HEK293T (cell line): ENCODE data around the gene MPO.
A peak's percentile ranks its signal among the peaks of the same experiment; 100 is the strongest.

ENCODE experiments used
- CTCF ChIA-PET: fragments of 350-600 bp; formaldehyde crosslinking; extraction: SDS; loops from one replicate; lab custom pipeline; 2021; ENCODE audit warnings: antibody characterized with exemption, inconsistent platforms; lab: Yijun Ruan, JAX
- POLR2A ChIA-PET: fragments of 350-600 bp; formaldehyde crosslinking; extraction: SDS; loops from one replicate; lab custom pipeline; 2020; ENCODE audit warnings: antibody characterized with exemption, inconsistent platforms; lab: Yijun Ruan, JAX
- DNase-seq: peaks from one replicate; pipeline ENCODE4 v3.0.0; 2012; ENCODE audit warnings: mixed read lengths; ENCODE audit errors: extremely low spot score
- ARNT ChIP-seq: fragments of 450-650 bp; IDR thresholded peaks from 2 replicates; pipeline ENCODE4 v1.6.1; 2017; ENCODE audit warnings: mild to moderate bottlenecking
- BHLHE40 ChIP-seq: fragments of 450-650 bp; IDR thresholded peaks from 2 replicates; pipeline ENCODE4 v1.6.1; 2016; ENCODE audit warnings: mild to moderate bottlenecking, moderate library complexity, borderline replicate concordance
- CTBP1 ChIP-seq: fragments of 450-650 bp; IDR thresholded peaks from 2 replicates; pipeline ENCODE4 v1.6.1; 2016; ENCODE audit warnings: borderline replicate concordance
- ELF4 ChIP-seq: fragments of 450-650 bp; IDR thresholded peaks from 2 replicates; pipeline ENCODE4 v1.6.1; 2017; ENCODE audit warnings: antibody characterized with exemption
- FOXA1 ChIP-seq: fragments of 450-650 bp; IDR thresholded peaks from 2 replicates; pipeline ENCODE4 v1.6.1; 2016; ENCODE audit warnings: mild to moderate bottlenecking
- FOXK2 ChIP-seq: fragments of 450-650 bp; IDR thresholded peaks from 2 replicates; pipeline ENCODE4 v1.6.1; 2016; ENCODE audit warnings: mild to moderate bottlenecking
- FOXM1 ChIP-seq: fragments of 450-650 bp; IDR thresholded peaks from 2 replicates; pipeline ENCODE4 v1.6.1; 2017; ENCODE audit warnings: mild to moderate bottlenecking, borderline replicate concordance
- HDGF ChIP-seq: fragments of 450-650 bp; IDR thresholded peaks from 2 replicates; pipeline ENCODE4 v1.6.1; 2017; ENCODE audit warnings: antibody characterized with exemption, borderline replicate concordance
- L3MBTL2 ChIP-seq: fragments of 450-650 bp; conservative IDR thresholded peaks from 2 replicates; pipeline ENCODE4 v1.6.1; 2016; ENCODE audit warnings: mild to moderate bottlenecking
- LEF1 ChIP-seq: fragments of 450-650 bp; IDR thresholded peaks from 2 replicates; pipeline ENCODE4 v1.6.1; 2017; ENCODE audit warnings: mild to moderate bottlenecking, borderline replicate concordance
- NFRKB ChIP-seq: fragments of 450-650 bp; IDR thresholded peaks from 2 replicates; pipeline ENCODE4 v1.6.1; 2016; ENCODE audit warnings: mild to moderate bottlenecking, moderate library complexity
- SP1 ChIP-seq: fragments of 450-650 bp; IDR thresholded peaks from 2 replicates; pipeline ENCODE4 v1.6.1; 2017
- SUZ12 ChIP-seq: fragments of 450-650 bp; IDR thresholded peaks from 2 replicates; pipeline ENCODE4 v1.6.1; 2016; ENCODE audit warnings: mild to moderate bottlenecking
- TARDBP ChIP-seq: fragments of 450-650 bp; IDR thresholded peaks from 2 replicates; pipeline ENCODE4 v1.6.1; 2016
- ZNF384 ChIP-seq: fragments of 450-650 bp; IDR thresholded peaks from 2 replicates; pipeline ENCODE4 v1.6.1; 2016
- TF ChIP-seq, protein P1 (sequence below): fragments of 450-650 bp; IDR thresholded peaks from 2 replicates; pipeline ENCODE4 v1.6.1; 2016

MPO gene

DNA sequence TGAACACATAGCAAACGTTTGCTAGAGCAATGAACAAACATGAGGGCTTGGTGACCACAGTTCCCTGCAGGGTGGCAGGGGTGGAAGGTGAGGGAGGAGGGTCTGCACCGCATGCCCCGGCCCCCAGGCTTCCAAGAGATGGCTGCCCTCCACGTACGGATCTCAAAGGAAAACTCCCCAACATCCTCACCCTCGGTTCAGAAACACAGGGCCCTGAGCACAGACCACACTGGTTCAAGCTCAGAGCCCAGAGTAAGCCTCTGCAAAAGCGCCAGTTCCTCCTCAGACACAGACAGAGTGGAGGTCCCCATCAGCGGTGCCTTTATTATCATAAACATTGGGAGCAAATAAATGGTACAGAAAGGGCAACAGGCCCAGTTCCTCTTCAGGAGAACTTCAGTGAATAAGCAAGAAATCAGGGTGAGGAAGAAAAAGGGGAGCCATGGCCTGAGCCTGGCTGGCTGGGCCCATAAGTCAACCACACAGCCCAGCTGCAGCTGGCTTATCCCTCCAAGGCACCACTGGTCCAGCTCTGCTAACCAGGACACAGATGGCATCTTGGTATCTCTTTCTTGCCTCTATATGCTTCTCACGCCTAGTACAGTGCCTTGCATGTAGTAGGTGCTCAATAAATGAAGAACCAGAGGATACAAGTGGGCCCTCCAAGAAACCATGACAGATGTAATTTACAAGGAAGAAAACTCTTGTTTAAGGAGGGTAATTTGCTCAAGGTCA is 11.0 kb downstream of the MPO start:
- CTCF ChIA-PET = no interaction called here

DNA sequence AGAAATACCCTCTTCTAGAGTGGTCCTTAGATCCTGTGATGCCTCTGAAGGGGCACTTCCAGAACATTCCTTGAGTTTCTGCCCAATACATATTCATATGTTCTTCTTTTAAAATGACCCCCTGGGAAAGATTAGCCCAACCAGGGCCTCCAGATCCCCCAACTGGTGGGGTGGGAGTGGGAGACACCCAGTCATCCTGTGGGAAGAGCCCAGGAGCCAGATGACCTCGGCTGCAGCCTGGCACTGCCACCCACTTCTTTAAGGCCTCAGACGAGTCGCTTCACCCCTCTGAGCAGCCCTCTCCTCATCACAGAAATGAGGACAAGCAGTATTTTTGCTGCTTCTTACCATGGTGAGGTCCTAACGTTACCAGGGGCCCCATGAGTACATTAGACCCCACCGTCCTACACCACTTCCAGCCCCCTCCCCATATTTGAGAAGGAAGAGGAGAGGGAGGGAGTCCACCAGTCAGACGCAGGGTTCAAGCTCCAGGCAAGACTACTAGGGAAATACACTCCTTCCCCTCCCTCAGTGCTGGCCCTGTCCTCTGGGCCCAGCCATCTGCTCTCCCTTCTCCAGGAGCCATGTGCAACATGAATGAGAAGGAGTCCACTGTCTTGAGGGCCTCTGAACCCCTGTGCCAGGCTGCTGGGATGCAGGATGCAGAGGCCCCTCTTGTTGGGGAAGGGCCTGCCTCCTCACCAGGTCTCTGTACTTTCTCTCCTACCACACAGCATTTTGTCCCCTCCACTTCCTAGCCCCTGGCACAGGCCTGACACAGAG is 11.8 kb downstream of the MPO start:
- ChIA-PET CTCF (no interaction called here), POLR2A (no interaction called here)
- peak; percentile 4 for DNase-seq
- TF ChIP-seq ZNF384 (no peak), NFRKB (no peak), CTBP1 (no peak), FOXK2 (no peak), FOXA1 (no peak), SUZ12 (no peak), HDGF (no peak), ELF4 (no peak), L3MBTL2 (no peak), ARNT (no peak)
- TF ChIP-seq, protein P1, sequence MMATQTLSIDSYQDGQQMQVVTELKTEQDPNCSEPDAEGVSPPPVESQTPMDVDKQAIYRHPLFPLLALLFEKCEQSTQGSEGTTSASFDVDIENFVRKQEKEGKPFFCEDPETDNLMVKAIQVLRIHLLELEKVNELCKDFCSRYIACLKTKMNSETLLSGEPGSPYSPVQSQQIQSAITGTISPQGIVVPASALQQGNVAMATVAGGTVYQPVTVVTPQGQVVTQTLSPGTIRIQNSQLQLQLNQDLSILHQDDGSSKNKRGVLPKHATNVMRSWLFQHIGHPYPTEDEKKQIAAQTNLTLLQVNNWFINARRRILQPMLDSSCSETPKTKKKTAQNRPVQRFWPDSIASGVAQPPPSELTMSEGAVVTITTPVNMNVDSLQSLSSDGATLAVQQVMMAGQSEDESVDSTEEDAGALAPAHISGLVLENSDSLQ = no peak

More for the DNA sequence above, 11.0 kb downstream of the MPO start:
- peak; percentile 5 for DNase-seq
- TF ChIP-seq ARNT = no peak
- no peak for TF ChIP-seq BHLHE40
- TF ChIP-seq ELF4 = no peak
- TF ChIP-seq NFRKB = no peak
- no peak for TF ChIP-seq ZNF384
- TF ChIP-seq SUZ12 = no peak
- TF ChIP-seq, protein P1 = no peak
- TF ChIP-seq SP1 = no peak
- TF ChIP-seq LEF1 = no peak
- TF ChIP-seq CTBP1 = no peak
- no peak for TF ChIP-seq FOXK2
- no peak for TF ChIP-seq FOXM1
- no peak for TF ChIP-seq HDGF
- TF ChIP-seq FOXA1 = no peak
- TF ChIP-seq TARDBP = no peak
- no peak for TF ChIP-seq L3MBTL2
- POLR2A ChIA-PET = no interaction called here

DNA sequence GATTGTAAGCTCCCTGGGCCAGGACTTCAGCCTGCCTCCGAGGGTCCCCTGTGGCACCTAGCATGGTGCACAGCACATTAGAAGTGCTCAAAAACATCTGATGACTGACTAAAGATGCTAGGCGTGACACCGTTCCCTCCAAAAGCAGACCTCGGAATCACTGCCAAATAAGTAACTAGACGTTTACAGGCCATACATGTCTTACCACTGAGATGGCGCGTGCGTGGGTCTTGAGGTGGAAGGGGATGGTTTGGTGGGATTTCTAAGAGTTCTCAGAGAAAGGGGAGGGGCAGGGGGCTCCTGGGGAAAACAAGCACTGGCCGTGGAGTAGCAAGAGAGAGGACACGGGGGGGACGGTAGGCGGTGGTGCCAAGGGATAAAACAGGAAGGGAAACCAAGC is 12.4 kb downstream of the MPO start:
- ChIA-PET CTCF (no interaction called here), POLR2A (no interaction called here)

DNA sequence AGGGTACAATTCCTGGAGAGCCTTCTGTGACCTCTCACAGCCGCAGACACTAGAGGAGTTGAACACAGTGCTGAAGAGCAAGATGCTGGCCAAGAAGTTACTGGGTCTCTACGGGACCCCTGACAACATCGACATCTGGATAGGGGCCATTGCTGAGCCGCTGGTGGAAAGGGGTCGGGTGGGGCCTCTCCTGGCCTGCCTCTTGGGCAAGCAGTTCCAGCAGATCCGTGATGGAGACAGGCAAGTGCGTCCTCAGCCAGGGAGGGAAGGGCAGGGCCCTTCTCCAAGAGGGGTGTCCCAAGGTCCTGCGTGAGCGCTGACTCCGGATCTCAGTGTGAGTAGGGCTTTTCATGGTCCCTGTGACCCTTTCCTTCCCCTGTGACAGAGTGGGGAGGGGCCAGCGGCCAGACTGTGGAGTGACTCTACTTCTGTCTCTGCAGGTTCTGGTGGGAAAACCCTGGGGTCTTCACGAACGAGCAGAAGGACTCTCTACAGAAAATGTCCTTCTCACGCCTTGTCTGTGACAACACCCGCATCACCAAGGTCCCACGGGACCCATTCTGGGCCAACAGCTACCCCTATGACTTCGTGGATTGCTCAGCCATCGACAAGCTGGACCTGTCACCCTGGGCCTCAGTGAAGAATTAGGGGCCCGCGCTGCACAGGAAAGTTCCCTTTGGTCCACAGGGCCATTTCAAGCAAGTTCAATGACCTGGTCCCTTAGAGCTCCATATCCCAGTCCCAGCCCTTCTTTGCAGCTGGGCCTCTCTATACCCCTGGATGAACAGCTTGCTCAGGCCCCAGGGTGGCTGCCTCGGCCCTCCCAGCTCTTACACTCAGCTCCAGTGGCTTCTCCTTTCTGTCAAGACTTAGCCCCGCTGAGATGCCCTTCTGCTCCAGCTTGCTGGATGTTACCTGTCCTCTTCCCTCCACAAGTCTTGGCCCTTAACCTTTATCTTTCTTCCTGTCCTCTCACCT is 13.1 kb downstream of the MPO start:
- ChIA-PET POLR2A (no interaction called here), CTCF (no interaction called here)
- DNase-seq = no peak
- TF ChIP-seq LEF1 (no peak), ARNT (no peak), BHLHE40 (no peak), SUZ12 (no peak), CTBP1 (no peak), ELF4 (no peak)

More for the DNA sequence above, 12.4 kb downstream of the MPO start:
- TF ChIP-seq FOXM1 (no peak), L3MBTL2 (no peak), ZNF384 (no peak), SUZ12 (no peak), ELF4 (no peak), ARNT (no peak), NFRKB (no peak), LEF1 (no peak), CTBP1 (no peak), HDGF (no peak), SP1 (no peak), BHLHE40 (no peak), TARDBP (no peak), FOXK2 (no peak), FOXA1 (no peak)
- TF ChIP-seq, protein P1 = no peak
- DNase-seq = peak; percentile 1
